ENCODE results near the gene RAP1GAP2.

RAP1GAP2 gene

GRCh38 chr17:2844416-2844815 lies 48.2 kb downstream of the RAP1GAP2 start:
- peak; percentile 29 for DNase-seq (ENCODE audit: low read depth)
- no peak overlapping the region for H3K4me3 ChIP-seq (ENCODE audit: low read depth, low read length)
- peak; percentile 30 for TF ChIP-seq CTCF (conservative IDR thresholded peaks at IDR 0.05; ENCODE audit: low read depth, low read length)

DNA sequence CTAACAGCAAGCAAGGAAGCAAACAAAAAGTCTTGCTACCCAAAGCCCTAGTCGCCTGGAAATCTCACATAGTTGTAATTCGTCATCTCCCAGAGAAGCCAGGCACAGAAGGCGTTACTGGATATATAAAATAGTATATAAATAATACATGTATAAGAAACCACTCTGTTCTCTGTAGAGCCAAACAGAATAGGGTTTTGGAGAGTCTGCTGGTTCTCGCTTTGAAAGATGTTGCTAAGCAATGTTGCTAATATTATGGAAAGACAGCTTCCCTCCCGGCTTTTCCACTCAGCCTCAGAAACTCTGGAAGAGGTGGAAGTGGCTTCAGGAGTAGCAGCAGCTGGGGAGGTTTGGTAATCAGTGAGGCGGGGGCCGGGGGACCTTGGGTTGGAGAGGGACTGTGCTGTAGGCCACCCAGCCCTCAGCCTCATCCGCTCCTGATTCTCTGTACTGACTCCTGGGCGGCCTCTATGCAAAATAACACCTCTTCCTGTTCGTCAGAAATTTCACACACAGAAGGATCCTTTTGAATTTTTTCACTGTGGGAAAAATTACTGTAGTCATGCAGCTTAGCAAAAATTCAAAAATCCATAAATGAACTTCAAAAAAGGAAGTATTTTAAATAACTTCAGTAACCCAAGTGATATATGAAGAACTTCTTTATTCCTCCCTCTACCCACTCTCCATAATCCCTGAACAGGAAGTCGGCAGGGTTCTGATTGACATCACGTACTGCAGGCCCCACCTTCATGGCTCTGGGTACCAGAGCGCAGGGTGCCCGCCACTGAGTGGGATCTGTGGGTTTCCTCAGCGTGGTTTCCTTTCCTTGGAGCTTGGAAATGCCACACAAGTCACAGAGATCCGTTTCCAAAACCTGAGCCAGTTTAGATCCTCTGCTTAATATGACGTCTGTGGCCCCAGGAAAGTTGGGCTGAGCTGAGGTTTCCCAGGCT lies 51.4 kb downstream of the RAP1GAP2 start:
- H3K4me3 ChIP-seq (ENCODE audit: low read depth, low read length) = no peak overlapping the region
- no peak for DNase-seq (ENCODE audit: low read depth)
- TF ChIP-seq CTCF (conservative IDR thresholded peaks at IDR 0.05; ENCODE audit: low read depth, low read length) = no peak

DNA sequence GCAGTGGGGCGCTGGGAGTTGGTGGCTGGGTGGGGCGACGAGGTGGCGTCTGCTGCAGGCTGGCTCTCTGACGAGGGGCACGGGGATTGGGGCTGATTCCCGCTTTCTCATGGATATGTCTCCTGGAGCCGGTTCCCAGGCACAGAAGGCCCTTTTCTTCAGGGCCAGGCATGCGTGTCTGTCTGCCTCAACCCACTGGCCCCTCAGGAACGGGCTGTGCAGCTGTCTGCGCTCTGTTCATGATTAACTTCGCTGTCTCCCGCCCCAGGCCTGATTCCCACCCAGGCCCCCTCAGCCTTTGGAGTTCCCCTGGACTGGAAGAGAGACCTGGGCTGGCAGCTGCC lies 53.1 kb downstream of the RAP1GAP2 start:
- DNase-seq (ENCODE audit: low read depth) = no peak
- TF ChIP-seq CTCF (conservative IDR thresholded peaks at IDR 0.05; ENCODE audit: low read depth, low read length) = no peak
- no peak overlapping the region for H3K4me3 ChIP-seq (ENCODE audit: low read depth, low read length)

GRCh38 chr17:2850991-2851390 lies 54.8 kb downstream of the RAP1GAP2 start:
- H3K4me3 ChIP-seq (ENCODE audit: low read depth, low read length) = no peak overlapping the region
- DNase-seq (ENCODE audit: low read depth) = no peak
- TF ChIP-seq CTCF (conservative IDR thresholded peaks at IDR 0.05; ENCODE audit: low read depth, low read length) = no peak

GRCh38 chr17:2851615-2852014 lies 55.4 kb downstream of the RAP1GAP2 start:
- no peak for TF ChIP-seq CTCF (conservative IDR thresholded peaks at IDR 0.05; ENCODE audit: low read depth, low read length)
- DNase-seq (ENCODE audit: low read depth) = no peak
- no peak overlapping the region for H3K4me3 ChIP-seq (ENCODE audit: low read depth, low read length)

GRCh38 chr17:2852221-2852620 lies 56.0 kb downstream of the RAP1GAP2 start:
- no peak for TF ChIP-seq CTCF (conservative IDR thresholded peaks at IDR 0.05; ENCODE audit: low read depth, low read length)
- DNase-seq (ENCODE audit: low read depth) = no peak
- H3K4me3 ChIP-seq (ENCODE audit: low read depth, low read length) = no peak overlapping the region

Measured in choroid plexus epithelial cell (primary cell).